Tibial nerve (tissue), 4 donors: ENCODE results near the gene DDX47.
"Not testable (repeated sequence)": the region's sequence is repeated elsewhere in the genome, so short reads cannot be mapped to it uniquely, and the experiment has no call there.

Experiments
- EP300 ChIP-seq, 2 donors: sonication (generic); formaldehyde crosslinking; IDR thresholded peaks; one replicate each; pipeline ENCODE4 v1.6.1; 2017; ENCODE audit warnings: antibody characterized with exemption in 2 of 2, mild to moderate bottlenecking in 1 of 2
- POLR2A ChIP-seq, 2 donors: fragments of 450-650 bp; IDR thresholded peaks; one replicate each; pipeline ENCODE4 v1.6.1; 2017; ENCODE audit warnings: antibody characterized with exemption in 2 of 2, mild to moderate bottlenecking in 2 of 2, moderate library complexity in 2 of 2
- TF ChIP-seq, protein P1 (sequence below), 5 experiments: fragments of 200-600 bp in 3 of 5; fragments of 450-650 bp in 2 of 5; sonication (generic) in 3 of 5; IDR thresholded peaks; one replicate each; pipeline ENCODE4 v1.5.1; 2016 to 2019; ENCODE audit warnings: antibody characterized with exemption in 5 of 5, mild to moderate bottlenecking in 3 of 5, moderate library complexity in 2 of 5

DNA sequence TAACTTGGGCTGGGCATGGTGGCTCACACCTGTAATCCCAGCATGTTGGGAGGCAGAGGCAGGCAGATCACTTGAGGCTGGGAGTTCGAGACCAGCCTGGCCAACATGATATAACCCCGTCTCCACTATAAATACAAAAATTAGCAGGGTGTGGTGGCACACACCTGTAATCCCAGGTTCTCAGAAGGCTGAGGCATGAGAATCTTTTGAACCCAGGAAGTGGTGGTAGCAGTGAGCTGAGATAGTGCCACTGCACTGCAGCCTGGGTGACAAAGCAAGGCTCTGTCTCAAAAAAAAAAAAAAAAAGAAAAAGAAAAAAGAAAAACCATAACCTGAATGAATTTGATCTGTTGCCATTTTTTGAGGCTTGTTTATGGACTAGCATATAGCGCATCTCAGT is 33.6 kb downstream of the DDX47 start:
- TF ChIP-seq, protein P1, sequence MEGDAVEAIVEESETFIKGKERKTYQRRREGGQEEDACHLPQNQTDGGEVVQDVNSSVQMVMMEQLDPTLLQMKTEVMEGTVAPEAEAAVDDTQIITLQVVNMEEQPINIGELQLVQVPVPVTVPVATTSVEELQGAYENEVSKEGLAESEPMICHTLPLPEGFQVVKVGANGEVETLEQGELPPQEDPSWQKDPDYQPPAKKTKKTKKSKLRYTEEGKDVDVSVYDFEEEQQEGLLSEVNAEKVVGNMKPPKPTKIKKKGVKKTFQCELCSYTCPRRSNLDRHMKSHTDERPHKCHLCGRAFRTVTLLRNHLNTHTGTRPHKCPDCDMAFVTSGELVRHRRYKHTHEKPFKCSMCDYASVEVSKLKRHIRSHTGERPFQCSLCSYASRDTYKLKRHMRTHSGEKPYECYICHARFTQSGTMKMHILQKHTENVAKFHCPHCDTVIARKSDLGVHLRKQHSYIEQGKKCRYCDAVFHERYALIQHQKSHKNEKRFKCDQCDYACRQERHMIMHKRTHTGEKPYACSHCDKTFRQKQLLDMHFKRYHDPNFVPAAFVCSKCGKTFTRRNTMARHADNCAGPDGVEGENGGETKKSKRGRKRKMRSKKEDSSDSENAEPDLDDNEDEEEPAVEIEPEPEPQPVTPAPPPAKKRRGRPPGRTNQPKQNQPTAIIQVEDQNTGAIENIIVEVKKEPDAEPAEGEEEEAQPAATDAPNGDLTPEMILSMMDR (IDR thresholded peaks at IDR 0.05), result not testable (repeated sequence)
- not testable (repeated sequence) for TF ChIP-seq EP300, POLR2A (IDR thresholded peaks at IDR 0.05)
